PC-3 (cell line): ENCODE results near the gene RNF146. TPM values are rescaled to one million over a fixed set of nuclear protein-coding genes. Genes with fewer than 3 reads are reported as not detected.

Experiments used
- ATAC-seq: fragments of 200-7000 bp; cut with Tn5 transposase; 2 replicates; pipeline ENCODE4 v1.9.1; 2020; ENCODE audit warnings: mild to moderate bottlenecking, moderate library complexity
- Bru-seq: library from RNA; stranded (reverse); fragments of 400-500 nt; gene quantifications from one replicate; lab custom pipeline; 2021; lab: Mats Ljungman, UMichigan
- BruChase-seq, 2 experiments: library from RNA; stranded (reverse); fragments of 400-500 nt; gene quantifications; one replicate each; lab custom pipeline; 2021; lab: Mats Ljungman, UMichigan
- BruUV-seq: library from RNA; stranded (reverse); fragments of 400-500 nt; replicated peaks from 2 replicates; lab custom pipeline; 2021; lab: Mats Ljungman, UMichigan
- CTCF ChIA-PET: fragments of 300-600 bp; sonication (Branson Sonifier 250); formaldehyde crosslinking; loops from one replicate; lab custom pipeline; 2022; ENCODE audit warnings: antibody characterized with exemption; lab: Charles Lee
- POLR2A ChIA-PET: fragments of 300-600 bp; sonication (Branson Sonifier 250); formaldehyde crosslinking; loops from one replicate; lab custom pipeline; 2022; ENCODE audit warnings: antibody characterized with exemption; ENCODE audit not compliant: unreplicated experiment; lab: Charles Lee
- DNase-seq: peaks from one replicate; pipeline ENCODE4 v3.0.0-alpha.2; 2015
- H2AFZ ChIP-seq: fragments of 300-600 bp; sonication (generic); 2 replicates; pipeline ENCODE4 v1.6.0; 2016; ENCODE audit warnings: antibody characterized with exemption, low read length
- H3F3A ChIP-seq: fragments of 300-600 bp; sonication (generic); one replicate; pipeline ENCODE4 v1.6.0; 2017; ENCODE audit warnings: antibody characterized with exemption, low read length, control low read depth, mild to moderate bottlenecking; ENCODE audit not compliant: unreplicated experiment
- H3K27ac ChIP-seq: fragments of 300-600 bp; sonication (generic); 2 replicates; pipeline ENCODE4 v1.5.1; 2016; ENCODE audit warnings: mild to moderate bottlenecking, low read length
- H3K27me3 ChIP-seq: fragments of 300-600 bp; sonication (generic); 2 replicates; pipeline ENCODE4 v1.6.1; 2016; ENCODE audit warnings: low read length, mixed read lengths
- H3K36me3 ChIP-seq: fragments of 300-600 bp; sonication (generic); 2 replicates; pipeline ENCODE4 v1.6.1; 2016; ENCODE audit warnings: low read depth, mixed run types, low read length, mixed read lengths
- H3K4me1 ChIP-seq: fragments of 300-600 bp; sonication (generic); 2 replicates; pipeline ENCODE4 v1.5.1; 2016; ENCODE audit warnings: low read length; ENCODE audit not compliant: insufficient read depth
- H3K4me2 ChIP-seq: fragments of 300-600 bp; sonication (generic); 2 replicates; pipeline ENCODE4 v1.6.0; 2016; ENCODE audit warnings: low read length
- H3K4me3 ChIP-seq: fragments of 300-600 bp; sonication (generic); 2 replicates; pipeline ENCODE4 v1.5.1; 2016; ENCODE audit warnings: mild to moderate bottlenecking, low read length, mixed read lengths
- H3K79me2 ChIP-seq: fragments of 300-600 bp; sonication (generic); 2 replicates; pipeline ENCODE4 v1.6.1; 2017; ENCODE audit warnings: low read length, mixed read lengths
- H3K9ac ChIP-seq: fragments of 300-600 bp; sonication (generic); 2 replicates; pipeline ENCODE4 v1.6.0; 2016; ENCODE audit warnings: mild to moderate bottlenecking, low read length
- H3K9me2 ChIP-seq: fragments of 300-600 bp; sonication (generic); replicated peaks from 2 replicates; pipeline ENCODE4 v1.6.1; 2016; ENCODE audit warnings: mixed run types, low read length, mixed read lengths
- H3K9me3 ChIP-seq: fragments of 300-600 bp; sonication (generic); 2 replicates; pipeline ENCODE4 v1.6.1; 2016; ENCODE audit warnings: low read length, mixed read lengths
- H4K20me1 ChIP-seq: fragments of 300-600 bp; sonication (generic); 2 replicates; pipeline ENCODE4 v1.6.1; 2016; ENCODE audit warnings: low read length, mixed read lengths
- EZH2 ChIP-seq: fragments of 300-600 bp; sonication (generic); IDR thresholded peaks from one replicate; pipeline ENCODE4 v1.6.1; 2017; ENCODE audit warnings: antibody characterized with exemption, mild to moderate bottlenecking, low read length; ENCODE audit not compliant: unreplicated experiment
- EZH2phosphoT487 ChIP-seq: fragments of 300-600 bp; sonication (generic); IDR thresholded peaks from 2 replicates; pipeline ENCODE4 v1.6.1; 2018; ENCODE audit warnings: mild to moderate bottlenecking, antibody characterized with exemption, low read length, borderline replicate concordance
- intact Hi-C: fragments of 100-400 bp; cut with micrococcal nuclease; formaldehyde crosslinking; loops from 2 replicates; pipeline ENCODE4 v1.9.0; 2023
- long read RNA-seq: library from polyadenylated mRNA; unstranded; transcript quantifications from one replicate; pipeline ENCODE4 v2.0.0, GENCODE V29; 2021; ENCODE audit not compliant: unreplicated experiment
- total RNA-seq: library from RNA; depleted of rRNA; stranded (reverse); fragments of >200 nt; gene quantifications from 2 replicates; pipeline ENCODE4 v1.2.3, GENCODE V29; 2014; rRNA removed
- TF ChIP-seq, protein P1 (sequence below): fragments of 300-600 bp; sonication (generic); conservative IDR thresholded peaks from 2 replicates; pipeline ENCODE4 v1.5.1; 2017; ENCODE audit warnings: antibody characterized with exemption, low read depth, mild to moderate bottlenecking, low read length

Gene RNF146, protein sequence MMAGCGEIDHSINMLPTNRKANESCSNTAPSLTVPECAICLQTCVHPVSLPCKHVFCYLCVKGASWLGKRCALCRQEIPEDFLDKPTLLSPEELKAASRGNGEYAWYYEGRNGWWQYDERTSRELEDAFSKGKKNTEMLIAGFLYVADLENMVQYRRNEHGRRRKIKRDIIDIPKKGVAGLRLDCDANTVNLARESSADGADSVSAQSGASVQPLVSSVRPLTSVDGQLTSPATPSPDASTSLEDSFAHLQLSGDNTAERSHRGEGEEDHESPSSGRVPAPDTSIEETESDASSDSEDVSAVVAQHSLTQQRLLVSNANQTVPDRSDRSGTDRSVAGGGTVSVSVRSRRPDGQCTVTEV
- total RNA-seq (8.7 and 11.6 TPM in 2 replicates), Bru-seq, nascent RNA (percentile 83 among the genes with signal in this experiment), BruChase-seq, experiment 1, labeled RNA remaining after a 6-hour chase (percentile 69 among the genes with signal in this experiment), BruChase-seq, experiment 2, labeled RNA remaining after a 2-hour chase (percentile 87 among the genes with signal in this experiment)
- long read RNA-seq, transcript RNF146-204 (4 exons, 884 nt), result major isoform, 5 of 9 reads
- long read RNA-seq, partial matches to known transcripts, result 0 of 9 reads
- long read RNA-seq, other reads (novel, unspliced or antisense), result 2 of 9 reads

DNA sequence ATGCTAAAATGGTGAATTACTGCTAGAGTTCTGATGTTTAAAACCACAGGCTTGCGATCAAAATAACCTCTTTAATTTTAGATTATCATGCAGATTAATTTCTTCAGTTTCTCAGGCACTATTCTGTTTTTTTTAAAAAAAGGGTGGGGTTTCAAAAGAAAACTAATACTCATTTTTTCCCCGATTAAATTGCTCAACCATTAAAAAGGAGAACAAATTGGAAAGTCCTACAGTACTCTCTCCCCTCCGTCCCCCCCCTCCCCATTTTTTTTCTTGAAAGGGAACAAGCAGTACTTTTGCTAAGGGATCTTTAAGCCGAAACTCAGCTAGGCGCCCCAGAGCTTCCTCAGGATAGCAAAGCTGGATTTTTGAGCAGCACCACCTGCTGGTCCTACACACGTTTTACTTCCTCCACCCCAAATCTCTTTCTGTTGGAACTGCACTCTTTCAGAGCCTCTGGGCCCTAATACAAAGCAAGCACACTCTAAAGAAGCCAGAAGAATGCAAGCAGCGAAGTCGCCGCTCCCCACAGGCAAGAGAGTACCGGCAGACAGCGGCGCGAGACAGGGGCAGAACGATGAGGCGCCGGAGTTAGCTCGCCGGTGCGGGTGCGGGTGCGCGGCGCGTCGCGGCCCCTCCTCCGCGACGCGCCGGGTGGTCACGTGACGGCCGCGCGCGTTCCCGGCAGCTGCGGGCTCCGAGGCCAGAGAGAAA lies at the start of gene RNF146:
Gene RNF146 (plus strand): TSS at position 687 of the 714 bp plus-strand sequence. CDS start 13,475 bp downstream, outside the sequence.
- ATAC-seq (peak; percentile 76), DNase-seq (peak; percentile 68)
- Histone ChIP-seq H3K9me2 (no peaks in the 10 kb centered on the region), H3K36me3 (no peaks in the 10 kb centered on the region), H3K79me2 (peaks cover 45% of the 10 kb centered on the region), H3K4me1 (0 out of 2 replicates have a peak, but pooled peaks cover 8% of the 10 kb centered on the region), H3F3A (no peaks in the 10 kb centered on the region), H3K27ac (peak within 1 kb of the TSS; percentile 70), H3K4me2 (peak within 1 kb of the TSS; percentile 90), H2AFZ (peak within 1 kb of the TSS; percentile 96), H4K20me1 (0 out of 2 replicates have a peak, but pooled peaks cover 8% of the 10 kb centered on the region), H3K27me3 (no peaks in the 10 kb centered on the region), H3K4me3 (peak within 1 kb of the TSS; percentile 97), H3K9me3 (no peaks in the 10 kb centered on the region), H3K9ac (peak within 1 kb of the TSS; percentile 85)
- POLR2A ChIA-PET, result interaction anchor here (0.6 to 0.7 kb wide), 5 partner anchors 75 to 1315 kb away, joined by 3 to 4 read pairs (median 3); no protein-coding TSS in a partner anchor
- CTCF ChIA-PET, result interaction anchor here (0.6 to 1.3 kb wide), 9 partner anchors 19 to 1645 kb away, joined by 4 to 16 read pairs (median 8); no protein-coding TSS in a partner anchor
- intact Hi-C loops, result loop anchor here (5.0 kb wide), 3 partner anchors 59 to 134 kb away; no protein-coding TSS in a partner anchor
- no peak for TF ChIP-seq EZH2phosphoT487
- TF ChIP-seq, protein P1, sequence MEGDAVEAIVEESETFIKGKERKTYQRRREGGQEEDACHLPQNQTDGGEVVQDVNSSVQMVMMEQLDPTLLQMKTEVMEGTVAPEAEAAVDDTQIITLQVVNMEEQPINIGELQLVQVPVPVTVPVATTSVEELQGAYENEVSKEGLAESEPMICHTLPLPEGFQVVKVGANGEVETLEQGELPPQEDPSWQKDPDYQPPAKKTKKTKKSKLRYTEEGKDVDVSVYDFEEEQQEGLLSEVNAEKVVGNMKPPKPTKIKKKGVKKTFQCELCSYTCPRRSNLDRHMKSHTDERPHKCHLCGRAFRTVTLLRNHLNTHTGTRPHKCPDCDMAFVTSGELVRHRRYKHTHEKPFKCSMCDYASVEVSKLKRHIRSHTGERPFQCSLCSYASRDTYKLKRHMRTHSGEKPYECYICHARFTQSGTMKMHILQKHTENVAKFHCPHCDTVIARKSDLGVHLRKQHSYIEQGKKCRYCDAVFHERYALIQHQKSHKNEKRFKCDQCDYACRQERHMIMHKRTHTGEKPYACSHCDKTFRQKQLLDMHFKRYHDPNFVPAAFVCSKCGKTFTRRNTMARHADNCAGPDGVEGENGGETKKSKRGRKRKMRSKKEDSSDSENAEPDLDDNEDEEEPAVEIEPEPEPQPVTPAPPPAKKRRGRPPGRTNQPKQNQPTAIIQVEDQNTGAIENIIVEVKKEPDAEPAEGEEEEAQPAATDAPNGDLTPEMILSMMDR, result peak; percentile 74
- BruUV-seq, result TSS peak; percentile 53

DNA sequence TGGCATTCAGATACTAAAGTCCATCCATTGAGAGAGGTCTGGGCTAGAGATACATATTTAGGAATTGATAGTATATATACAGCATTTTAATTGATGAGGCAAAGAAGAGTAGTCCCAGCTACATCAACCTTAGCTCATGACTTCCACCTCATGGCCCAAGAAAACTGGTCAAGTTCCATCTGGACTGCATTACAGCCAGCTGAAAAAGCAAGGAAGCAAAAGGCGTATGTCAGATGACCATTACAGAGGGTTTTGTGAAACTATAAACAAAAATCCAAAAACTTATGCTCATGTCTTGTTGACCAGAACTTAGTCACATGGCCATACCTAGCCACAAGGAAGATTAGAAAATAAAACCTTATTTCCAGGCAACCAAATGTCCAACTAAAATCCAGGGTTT lies 46.8 kb upstream of the RNF146 start:
- intact Hi-C loops, result no loop called here
- ATAC-seq (no peak), DNase-seq (no peak)
- H4K20me1 ChIP-seq, result no peaks in the 10 kb centered on the region
- no peak overlapping the region for H3K27ac ChIP-seq
- no peak overlapping the region for H2AFZ ChIP-seq
- POLR2A ChIA-PET, result no interaction called here
- no peak overlapping the region for H3K9ac ChIP-seq
- no peak for TF ChIP-seq EZH2phosphoT487
- TF ChIP-seq EZH2, result no peak
- TF ChIP-seq, protein P1, result no peak
- no peaks in the 10 kb centered on the region for H3K79me2 ChIP-seq
- no peak overlapping the region for H3K4me3 ChIP-seq
- H3K4me2 ChIP-seq, result no peak overlapping the region
- H3K36me3 ChIP-seq, result no peaks in the 10 kb centered on the region
- no TSS peak for BruUV-seq
- H3F3A ChIP-seq, result no peaks in the 10 kb centered on the region
- CTCF ChIA-PET, result no interaction called here
- no peaks in the 10 kb centered on the region for H3K27me3 ChIP-seq
- no peaks in the 10 kb centered on the region for H3K4me1 ChIP-seq
- no peaks in the 10 kb centered on the region for H3K9me2 ChIP-seq
- H3K9me3 ChIP-seq, result no peaks in the 10 kb centered on the region
